WTC11 (cell line): Measurements from ENCODE around the gene MOB3C. TPM values are rescaled to one million over a fixed set of nuclear protein-coding genes. Genes with fewer than 3 reads are reported as not detected.

Experiments
- AFF4 ChIP-seq: sonication (generic); formaldehyde crosslinking; IDR thresholded peaks from 2 replicates; pipeline ENCODE4 v1.8.1; 2023; ENCODE audit warnings: mild to moderate bottlenecking, missing genetic modification reagents, borderline replicate concordance
- FOXP4 ChIP-seq: sonication (generic); formaldehyde crosslinking; IDR thresholded peaks from 2 replicates; pipeline ENCODE4 v1.8.0; 2022; ENCODE audit warnings: mild to moderate bottlenecking, missing genetic modification reagents
- HMGXB4 ChIP-seq: sonication (generic); formaldehyde crosslinking; IDR thresholded peaks from 2 replicates; pipeline ENCODE4 v1.8.1; 2023; ENCODE audit warnings: mild to moderate bottlenecking, moderate library complexity, missing genetic modification reagents
- MXD4 ChIP-seq: fragments of 250-450 bp; sonication (Bioruptor Pico); IDR thresholded peaks from 2 replicates; pipeline ENCODE4 v1.8.0; 2021; ENCODE audit warnings: mild to moderate bottlenecking, moderate library complexity, borderline replicate concordance
- NFE2L1 ChIP-seq: sonication (generic); formaldehyde crosslinking; IDR thresholded peaks from 2 replicates; pipeline ENCODE4 v1.8.1; 2023; ENCODE audit warnings: missing genetic modification reagents
- PRDM15 ChIP-seq: sonication (generic); formaldehyde crosslinking; IDR thresholded peaks from 2 replicates; pipeline ENCODE4 v1.8.0; 2022; ENCODE audit warnings: missing genetic modification reagents
- PRRX2 ChIP-seq: fragments of 250-450 bp; sonication (Bioruptor Pico); IDR thresholded peaks from 2 replicates; pipeline ENCODE4 v1.8.0; 2021; ENCODE audit warnings: mild to moderate bottlenecking
- TEAD1 ChIP-seq: sonication (generic); formaldehyde crosslinking; IDR thresholded peaks from 2 replicates; pipeline ENCODE4 v1.8.0; 2022; ENCODE audit warnings: mild to moderate bottlenecking, missing genetic modification reagents
- total RNA-seq: library from RNA; stranded (reverse); gene quantifications from 3 replicates; pipeline ENCODE4 v1.2.3, GENCODE V29; 2021
- TF ChIP-seq, protein P1 (sequence below): sonication (generic); formaldehyde crosslinking; IDR thresholded peaks from 2 replicates; pipeline ENCODE4 v1.8.0; 2023; ENCODE audit warnings: missing genetic modification reagents, mild to moderate bottlenecking, borderline replicate concordance
- TF ChIP-seq, protein P2 (sequence below): sonication (generic); formaldehyde crosslinking; IDR thresholded peaks from 2 replicates; pipeline ENCODE4 v1.8.1; 2022; ENCODE audit warnings: mild to moderate bottlenecking, moderate library complexity, missing genetic modification reagents
- TF ChIP-seq, protein P3 (sequence below): sonication (generic); formaldehyde crosslinking; conservative IDR thresholded peaks from 2 replicates; pipeline ENCODE4 v1.8.1; 2022; ENCODE audit warnings: mild to moderate bottlenecking, missing genetic modification reagents

MOB3C gene
- total RNA-seq, 1 experiment from 2014 or later = 3.1 TPM

DNA sequence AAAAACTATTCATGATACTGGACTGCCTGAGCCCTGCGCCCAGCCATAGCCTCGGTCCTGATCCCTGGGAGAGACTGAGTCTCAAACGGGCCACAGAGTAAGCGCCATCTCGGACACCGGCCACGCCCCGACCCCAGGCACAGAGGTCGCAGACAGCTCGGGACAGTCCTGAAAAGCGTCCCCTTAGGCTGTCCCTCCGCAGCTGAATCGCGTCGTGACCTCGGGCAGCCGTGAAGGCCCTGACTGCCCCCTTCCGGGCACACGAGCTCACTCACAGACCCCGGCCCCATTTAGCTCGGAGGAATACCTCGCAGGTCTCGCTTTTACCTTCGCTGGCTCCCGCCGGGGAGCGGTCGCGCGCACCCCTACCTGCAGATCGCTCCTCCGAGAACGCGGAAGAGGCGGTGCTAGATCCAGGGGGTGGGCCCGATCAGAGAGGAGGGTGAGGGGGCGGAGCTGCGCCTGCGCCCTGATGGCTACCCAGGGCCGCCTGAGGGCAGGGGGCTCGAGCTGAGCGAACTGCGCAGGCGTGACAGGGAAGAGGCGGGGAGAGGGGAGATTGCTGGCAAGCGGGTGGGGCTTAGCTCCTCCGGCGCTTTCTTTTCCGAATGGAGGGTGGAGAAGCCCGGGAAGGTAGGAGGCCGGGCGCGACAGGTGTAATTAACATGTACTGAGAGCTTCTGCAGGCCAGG, 12.6 kb downstream of the MOB3C start, which contains the start of gene MKNK1 (continued):
- TF ChIP-seq, protein P1, sequence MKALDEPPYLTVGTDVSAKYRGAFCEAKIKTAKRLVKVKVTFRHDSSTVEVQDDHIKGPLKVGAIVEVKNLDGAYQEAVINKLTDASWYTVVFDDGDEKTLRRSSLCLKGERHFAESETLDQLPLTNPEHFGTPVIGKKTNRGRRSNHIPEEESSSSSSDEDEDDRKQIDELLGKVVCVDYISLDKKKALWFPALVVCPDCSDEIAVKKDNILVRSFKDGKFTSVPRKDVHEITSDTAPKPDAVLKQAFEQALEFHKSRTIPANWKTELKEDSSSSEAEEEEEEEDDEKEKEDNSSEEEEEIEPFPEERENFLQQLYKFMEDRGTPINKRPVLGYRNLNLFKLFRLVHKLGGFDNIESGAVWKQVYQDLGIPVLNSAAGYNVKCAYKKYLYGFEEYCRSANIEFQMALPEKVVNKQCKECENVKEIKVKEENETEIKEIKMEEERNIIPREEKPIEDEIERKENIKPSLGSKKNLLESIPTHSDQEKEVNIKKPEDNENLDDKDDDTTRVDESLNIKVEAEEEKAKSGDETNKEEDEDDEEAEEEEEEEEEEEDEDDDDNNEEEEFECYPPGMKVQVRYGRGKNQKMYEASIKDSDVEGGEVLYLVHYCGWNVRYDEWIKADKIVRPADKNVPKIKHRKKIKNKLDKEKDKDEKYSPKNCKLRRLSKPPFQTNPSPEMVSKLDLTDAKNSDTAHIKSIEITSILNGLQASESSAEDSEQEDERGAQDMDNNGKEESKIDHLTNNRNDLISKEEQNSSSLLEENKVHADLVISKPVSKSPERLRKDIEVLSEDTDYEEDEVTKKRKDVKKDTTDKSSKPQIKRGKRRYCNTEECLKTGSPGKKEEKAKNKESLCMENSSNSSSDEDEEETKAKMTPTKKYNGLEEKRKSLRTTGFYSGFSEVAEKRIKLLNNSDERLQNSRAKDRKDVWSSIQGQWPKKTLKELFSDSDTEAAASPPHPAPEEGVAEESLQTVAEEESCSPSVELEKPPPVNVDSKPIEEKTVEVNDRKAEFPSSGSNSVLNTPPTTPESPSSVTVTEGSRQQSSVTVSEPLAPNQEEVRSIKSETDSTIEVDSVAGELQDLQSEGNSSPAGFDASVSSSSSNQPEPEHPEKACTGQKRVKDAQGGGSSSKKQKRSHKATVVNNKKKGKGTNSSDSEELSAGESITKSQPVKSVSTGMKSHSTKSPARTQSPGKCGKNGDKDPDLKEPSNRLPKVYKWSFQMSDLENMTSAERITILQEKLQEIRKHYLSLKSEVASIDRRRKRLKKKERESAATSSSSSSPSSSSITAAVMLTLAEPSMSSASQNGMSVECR = peak; percentile 63; the same call in 1 of the 2 replicates
- no peak for TF ChIP-seq PRDM15 (CRISPR knock-in tag)
- TF ChIP-seq PRRX2 (CRISPR knock-in tag) = no peak
- TF ChIP-seq MXD4 = no peak
- TF ChIP-seq AFF4 = no peak
- no peak for TF ChIP-seq NFE2L1 (CRISPR knock-in tag)
- peak; percentile 85 for TF ChIP-seq HMGXB4 (CRISPR knock-in tag)
- 0 out of 2 replicates have a peak, but pooled peaks have one; percentile 40 for TF ChIP-seq FOXP4
- TF ChIP-seq, protein P2, sequence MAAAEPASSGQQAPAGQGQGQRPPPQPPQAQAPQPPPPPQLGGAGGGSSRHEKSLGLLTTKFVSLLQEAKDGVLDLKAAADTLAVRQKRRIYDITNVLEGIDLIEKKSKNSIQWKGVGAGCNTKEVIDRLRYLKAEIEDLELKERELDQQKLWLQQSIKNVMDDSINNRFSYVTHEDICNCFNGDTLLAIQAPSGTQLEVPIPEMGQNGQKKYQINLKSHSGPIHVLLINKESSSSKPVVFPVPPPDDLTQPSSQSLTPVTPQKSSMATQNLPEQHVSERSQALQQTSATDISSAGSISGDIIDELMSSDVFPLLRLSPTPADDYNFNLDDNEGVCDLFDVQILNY (CRISPR knock-in tag) = peak; percentile 56; the same call in 1 of the 2 replicates
- TF ChIP-seq TEAD1 = peak; percentile 80; the same call in 1 of the 2 replicates
- TF ChIP-seq, protein P3, sequence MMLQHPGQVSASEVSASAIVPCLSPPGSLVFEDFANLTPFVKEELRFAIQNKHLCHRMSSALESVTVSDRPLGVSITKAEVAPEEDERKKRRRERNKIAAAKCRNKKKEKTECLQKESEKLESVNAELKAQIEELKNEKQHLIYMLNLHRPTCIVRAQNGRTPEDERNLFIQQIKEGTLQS (CRISPR knock-in tag) = no peak
